DND-41 (cell line): Measurements from ENCODE around the gene DIDO1.

Experiments used
- EZH2 ChIP-seq: IDR thresholded peaks from 3 replicates; pipeline ENCODE4 v1.6.1; 2012; ENCODE audit warnings: borderline replicate concordance, low read depth, mild to moderate bottlenecking, moderate library complexity, low read length, inconsistent platforms; ENCODE audit not compliant: severe bottlenecking
- TF ChIP-seq, protein P1 (sequence below): IDR thresholded peaks from 2 replicates; pipeline ENCODE4 v1.5.1; 2012; ENCODE audit warnings: borderline replicate concordance, low read length, moderate library complexity, mild to moderate bottlenecking; ENCODE audit not compliant: poor library complexity, severe bottlenecking; ENCODE audit errors: extremely low read depth

- TF ChIP-seq, protein P1, sequence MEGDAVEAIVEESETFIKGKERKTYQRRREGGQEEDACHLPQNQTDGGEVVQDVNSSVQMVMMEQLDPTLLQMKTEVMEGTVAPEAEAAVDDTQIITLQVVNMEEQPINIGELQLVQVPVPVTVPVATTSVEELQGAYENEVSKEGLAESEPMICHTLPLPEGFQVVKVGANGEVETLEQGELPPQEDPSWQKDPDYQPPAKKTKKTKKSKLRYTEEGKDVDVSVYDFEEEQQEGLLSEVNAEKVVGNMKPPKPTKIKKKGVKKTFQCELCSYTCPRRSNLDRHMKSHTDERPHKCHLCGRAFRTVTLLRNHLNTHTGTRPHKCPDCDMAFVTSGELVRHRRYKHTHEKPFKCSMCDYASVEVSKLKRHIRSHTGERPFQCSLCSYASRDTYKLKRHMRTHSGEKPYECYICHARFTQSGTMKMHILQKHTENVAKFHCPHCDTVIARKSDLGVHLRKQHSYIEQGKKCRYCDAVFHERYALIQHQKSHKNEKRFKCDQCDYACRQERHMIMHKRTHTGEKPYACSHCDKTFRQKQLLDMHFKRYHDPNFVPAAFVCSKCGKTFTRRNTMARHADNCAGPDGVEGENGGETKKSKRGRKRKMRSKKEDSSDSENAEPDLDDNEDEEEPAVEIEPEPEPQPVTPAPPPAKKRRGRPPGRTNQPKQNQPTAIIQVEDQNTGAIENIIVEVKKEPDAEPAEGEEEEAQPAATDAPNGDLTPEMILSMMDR, result no peak
- no peak for TF ChIP-seq EZH2
These were observed 46.8 kb upstream of the DIDO1 start for GRCh38 chr20:62972845-62973745.
